SKM-1 treated with dmso at 0.1 percent for 144 hours (cell line): ENCODE data around the gene RAB3GAP1.
"Not testable (repeated sequence)": the region's sequence is repeated elsewhere in the genome, so short reads cannot be mapped to it uniquely, and the experiment has no call there.

Source experiments
- DNase-seq: peaks from one replicate; lab custom pipeline; 2025; ENCODE audit not compliant: unreplicated experiment; lab: John Stamatoyannopoulos, UW

Gene RAB3GAP1

GRCh38 chr2:135099802-135100483, 47.9 kb downstream of the RAB3GAP1 start:
- DNase-seq, result no peak

- no peak for DNase-seq
These were observed 51.8 kb downstream of the RAB3GAP1 start for GRCh38 chr2:135103843-135104242.

- not testable (repeated sequence) for DNase-seq
These were observed 53.6 kb downstream of the RAB3GAP1 start for GRCh38 chr2:135105513-135106316.

- no peak for DNase-seq
These were observed 61.2 kb downstream of the RAB3GAP1 start for GRCh38 chr2:135113322-135113721.

- no peak for DNase-seq
These were observed 67.5 kb downstream of the RAB3GAP1 start for GRCh38 chr2:135119582-135119981.

- no peak for DNase-seq
These were observed 69.0 kb downstream of the RAB3GAP1 start for GRCh38 chr2:135121016-135121657.

GRCh38 chr2:135121658-135122039, 69.6 kb downstream of the RAB3GAP1 start:
- DNase-seq, result not testable (repeated sequence)

GRCh38 chr2:135124924-135125886, 73.1 kb downstream of the RAB3GAP1 start:
- DNase-seq, result no peak

- DNase-seq, result no peak
These were observed 73.8 kb downstream of the RAB3GAP1 start for GRCh38 chr2:135125940-135126339.

GRCh38 chr2:135130751-135131150, 78.7 kb downstream of the RAB3GAP1 start:
- DNase-seq, result no peak

- DNase-seq, result no peak
These were observed 80.2 kb downstream of the RAB3GAP1 start for GRCh38 chr2:135132314-135132713.

- DNase-seq, result no peak
These were observed 88.5 kb downstream of the RAB3GAP1 start for GRCh38 chr2:135140606-135141005.

- DNase-seq, result no peak
These were observed 90.2 kb downstream of the RAB3GAP1 start for GRCh38 chr2:135142323-135142722.

- DNase-seq, result no peak
These were observed 92.3 kb downstream of the RAB3GAP1 start for GRCh38 chr2:135144343-135144742.

GRCh38 chr2:135149251-135149650, 97.2 kb downstream of the RAB3GAP1 start:
- no peak for DNase-seq

GRCh38 chr2:135150725-135151124, 98.6 kb downstream of the RAB3GAP1 start:
- DNase-seq, result no peak

GRCh38 chr2:135151615-135152014, 99.5 kb downstream of the RAB3GAP1 start:
- DNase-seq, result no peak

- no peak for DNase-seq
These were observed 100.3 kb downstream of the RAB3GAP1 start for GRCh38 chr2:135152361-135152760.

GRCh38 chr2:135154962-135155361, 102.9 kb downstream of the RAB3GAP1 start:
- no peak for DNase-seq

- DNase-seq, result no peak
These were observed 105.8 kb downstream of the RAB3GAP1 start for GRCh38 chr2:135157856-135158255.

- no peak for DNase-seq
These were observed 107.1 kb downstream of the RAB3GAP1 start for GRCh38 chr2:135159191-135159590.
